Measurements from ENCODE around the gene ANP32A.

ANP32A gene

GRCh38 chr15:68819495-68820294 lies 1.0 kb downstream of the ANP32A start:
- peak; percentile 21 for DNase-seq (ENCODE audit: low read depth)

GRCh38 chr15:68818769-68819494 lies 1.8 kb downstream of the ANP32A start:
- DNase-seq (ENCODE audit: low read depth) = no peak

DNA sequence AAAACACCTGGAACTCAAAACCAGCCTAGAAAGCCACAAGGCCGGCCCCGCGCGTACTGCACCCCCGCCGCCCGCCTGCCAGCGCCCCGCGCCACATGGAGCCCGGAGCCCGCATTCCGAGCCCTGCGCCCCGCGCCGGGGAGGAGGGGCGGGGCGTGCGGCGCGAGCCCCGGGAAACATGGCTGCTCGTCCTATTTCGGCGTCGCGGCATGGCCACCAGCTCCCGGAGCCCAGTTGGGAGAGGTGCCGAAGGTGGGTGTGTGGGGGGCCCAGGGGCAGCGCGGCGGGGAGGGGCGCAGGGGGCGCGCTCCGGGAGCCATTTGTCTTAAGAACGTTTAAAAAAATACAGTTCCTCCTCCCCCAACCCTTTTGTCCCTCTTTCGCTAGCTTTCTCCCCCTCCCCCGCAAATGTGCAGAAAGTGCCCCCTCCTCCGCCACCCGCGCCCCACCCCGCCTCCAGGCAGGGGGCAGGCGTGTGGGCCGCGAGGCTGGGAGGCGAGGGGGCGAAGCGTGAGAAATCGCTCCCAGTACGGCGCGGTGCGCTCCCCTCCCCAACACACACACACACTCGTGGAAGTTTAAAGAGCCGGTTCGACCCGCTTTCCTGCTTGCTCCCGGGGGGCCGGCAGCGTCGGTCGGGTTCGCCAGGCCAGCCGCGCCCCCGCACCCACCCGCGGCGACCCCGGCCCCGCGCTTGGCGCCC lies 2.5 kb downstream of the ANP32A start:
- peak; percentile 42 for DNase-seq (ENCODE audit: low read depth)

- DNase-seq (ENCODE audit: low read depth) = peak; percentile 66
Measured at GRCh38 chr15:68817304-68818065, 3.2 kb downstream of the ANP32A start.

DNA sequence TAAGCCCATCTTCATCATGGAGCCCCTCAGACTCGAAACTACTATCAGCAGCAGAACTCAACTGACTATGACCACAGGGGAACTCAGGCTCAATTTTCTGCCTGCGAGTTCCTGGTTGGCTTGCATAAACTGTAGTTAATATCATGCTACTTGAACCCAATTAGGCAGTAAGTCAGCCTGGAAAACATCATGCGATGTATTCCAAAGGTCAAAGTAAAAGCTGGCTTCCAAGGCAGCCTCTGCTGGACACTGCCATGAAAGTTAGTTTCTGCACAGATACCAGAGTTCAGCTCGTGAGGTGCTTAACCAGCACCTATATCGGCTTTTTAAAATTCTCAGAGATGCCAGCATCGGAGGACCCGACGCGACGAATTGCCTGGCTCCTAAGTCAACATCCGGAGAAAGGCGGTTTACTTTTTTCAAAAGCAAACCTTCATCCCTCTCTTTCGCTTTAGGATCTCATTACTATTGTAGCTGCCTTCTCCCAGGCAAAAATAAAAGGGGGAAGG lies 3.8 kb downstream of the ANP32A start:
- no peak for DNase-seq (ENCODE audit: low read depth)

DNA sequence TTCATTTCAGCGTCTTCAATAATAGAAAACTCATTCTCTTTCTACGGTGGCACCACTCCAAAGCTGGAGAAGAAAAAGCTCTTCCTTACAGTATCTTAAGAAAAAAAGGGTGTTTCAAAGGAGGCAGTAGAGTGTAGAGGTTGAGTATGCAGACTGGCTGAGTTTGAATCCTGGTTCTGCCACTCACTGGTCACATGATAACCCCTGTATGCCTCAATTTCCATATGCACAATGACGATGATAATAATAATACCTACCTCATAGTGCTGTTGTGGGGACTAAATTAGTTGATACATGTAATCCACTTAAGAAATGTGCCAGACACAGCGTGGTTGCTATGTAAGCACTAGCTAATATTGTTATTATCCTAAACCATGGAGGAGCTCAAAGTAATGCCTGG lies 4.5 kb downstream of the ANP32A start:
- no peak for DNase-seq (ENCODE audit: low read depth)

GRCh38 chr15:68815598-68815997 lies 5.1 kb downstream of the ANP32A start:
- DNase-seq (ENCODE audit: low read depth) = no peak

- DNase-seq (ENCODE audit: low read depth) = no peak
Measured at GRCh38 chr15:68814596-68814995, 6.1 kb downstream of the ANP32A start.

GRCh38 chr15:68812597-68813431 lies 7.9 kb downstream of the ANP32A start:
- no peak for DNase-seq (ENCODE audit: low read depth)

DNA sequence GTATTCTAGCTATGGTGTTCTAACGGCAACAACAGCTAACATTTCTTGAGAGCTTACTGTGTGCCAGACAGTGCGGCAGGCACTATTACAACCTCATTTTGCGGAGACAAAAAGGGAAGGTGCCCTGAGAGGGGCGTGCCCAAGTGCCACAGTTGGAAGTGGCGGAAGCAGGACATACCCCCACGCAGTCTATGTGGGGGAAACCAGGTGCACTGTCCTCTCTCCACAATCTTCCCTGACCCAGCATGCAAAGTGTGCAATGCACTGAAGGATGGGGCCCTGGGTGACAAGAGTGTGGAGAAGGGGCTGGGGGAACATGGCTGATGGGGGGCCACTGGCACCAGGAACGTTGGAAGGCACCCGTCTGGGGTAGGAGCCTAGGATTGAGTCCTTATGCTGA lies 8.6 kb downstream of the ANP32A start:
- DNase-seq (ENCODE audit: low read depth) = no peak

DNA sequence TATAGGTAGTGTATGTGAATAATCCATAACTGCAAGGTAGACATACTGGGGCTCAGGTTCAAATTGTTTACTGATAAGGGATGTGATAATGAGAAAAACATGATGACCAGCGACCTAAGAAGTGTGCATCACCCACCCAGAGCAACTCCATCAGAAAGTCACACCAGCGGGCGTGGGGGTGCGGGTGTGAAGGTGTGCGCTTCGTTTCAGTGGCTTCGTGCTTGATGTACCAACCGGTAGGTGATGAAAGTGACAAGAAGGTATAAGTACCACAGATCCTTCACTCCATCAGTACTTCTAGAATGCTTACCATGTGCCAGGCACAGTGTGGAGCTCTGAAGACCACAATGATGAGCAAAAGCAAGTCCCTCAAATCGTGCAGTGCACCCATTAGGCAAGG lies 11.2 kb downstream of the ANP32A start:
- DNase-seq (ENCODE audit: low read depth) = no peak

DNA sequence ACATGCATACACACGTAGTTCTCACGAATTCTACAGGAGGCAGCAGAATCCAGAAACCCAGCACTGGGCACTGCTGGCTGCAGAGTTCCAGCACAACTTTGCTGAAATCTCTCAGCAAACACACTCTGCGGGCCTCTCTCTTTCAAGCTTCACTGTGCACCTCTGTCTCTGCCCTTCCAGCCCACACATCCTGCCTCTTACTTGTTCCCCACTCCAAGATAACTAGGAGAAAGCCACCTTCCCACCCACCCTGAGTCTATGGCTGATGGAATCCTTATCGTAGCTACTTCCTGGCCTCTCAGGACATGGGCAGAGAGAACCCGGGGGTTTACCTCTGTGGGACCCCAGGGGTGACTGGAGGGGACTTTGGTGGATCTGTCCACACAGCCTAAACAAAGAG lies 11.9 kb downstream of the ANP32A start:
- no peak for DNase-seq (ENCODE audit: low read depth)

DNA sequence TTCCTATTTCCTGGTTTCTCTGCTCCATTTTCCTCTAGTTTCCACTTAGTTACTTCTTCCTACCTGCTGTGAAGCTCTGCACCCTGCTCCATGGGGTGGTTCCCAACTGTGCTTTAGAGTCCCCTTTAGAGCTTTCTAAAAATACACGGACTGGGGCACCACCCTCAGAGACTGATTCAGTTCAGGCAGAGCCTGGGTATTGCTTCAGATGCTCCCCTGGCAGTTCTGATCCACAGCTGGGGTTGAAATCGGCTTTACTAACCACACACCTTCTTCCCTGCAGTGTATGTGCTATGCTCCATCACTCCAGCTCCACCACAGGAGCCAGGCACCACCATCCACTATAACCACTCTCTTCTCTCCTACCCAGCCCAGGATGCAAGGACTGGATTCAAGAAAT lies 12.6 kb downstream of the ANP32A start:
- no peak for DNase-seq (ENCODE audit: low read depth)

DNA sequence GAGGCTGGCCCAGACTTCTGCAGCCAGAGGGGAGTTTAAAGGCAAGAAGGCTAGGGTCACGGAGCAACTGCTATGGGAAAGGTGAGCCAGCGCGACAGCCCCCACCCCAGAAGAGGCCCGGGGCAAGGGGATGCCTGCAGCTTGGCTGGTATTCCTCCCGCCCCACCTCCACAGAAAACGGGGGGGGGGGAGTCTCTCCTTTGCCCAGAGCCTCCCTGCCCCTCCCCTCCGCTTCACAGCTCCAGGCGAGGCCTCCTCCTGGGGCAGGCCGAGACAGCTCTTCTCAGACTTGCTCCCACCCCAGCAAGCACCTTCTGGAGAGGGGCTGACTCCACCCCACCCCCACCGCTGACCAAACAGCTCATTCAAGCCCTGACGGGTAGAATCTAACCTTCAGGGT lies 13.4 kb downstream of the ANP32A start:
- DNase-seq (ENCODE audit: low read depth) = no peak

GRCh38 chr15:68806220-68807060 lies 14.3 kb downstream of the ANP32A start:
- no peak for DNase-seq (ENCODE audit: low read depth)

DNA sequence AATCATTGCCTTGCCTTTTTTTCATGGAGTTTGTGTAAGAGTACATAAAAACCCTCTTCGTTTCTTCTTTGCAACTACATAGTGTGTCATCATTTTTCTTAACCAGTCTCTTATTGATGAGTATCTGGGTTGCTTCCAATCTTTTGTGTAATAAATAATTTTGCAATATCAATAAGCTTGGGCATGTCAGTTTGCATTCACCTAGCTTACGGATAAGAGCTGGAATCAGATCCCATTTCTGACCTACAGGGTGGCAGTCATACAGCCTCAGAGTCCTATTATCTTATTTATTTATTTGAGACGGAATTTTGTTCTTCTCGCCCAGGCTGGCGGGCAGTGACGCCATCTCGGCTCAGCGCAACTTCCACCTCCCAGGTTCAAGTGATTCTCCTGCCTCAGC lies 18.3 kb downstream of the ANP32A start:
- no peak for DNase-seq (ENCODE audit: low read depth)

DNA sequence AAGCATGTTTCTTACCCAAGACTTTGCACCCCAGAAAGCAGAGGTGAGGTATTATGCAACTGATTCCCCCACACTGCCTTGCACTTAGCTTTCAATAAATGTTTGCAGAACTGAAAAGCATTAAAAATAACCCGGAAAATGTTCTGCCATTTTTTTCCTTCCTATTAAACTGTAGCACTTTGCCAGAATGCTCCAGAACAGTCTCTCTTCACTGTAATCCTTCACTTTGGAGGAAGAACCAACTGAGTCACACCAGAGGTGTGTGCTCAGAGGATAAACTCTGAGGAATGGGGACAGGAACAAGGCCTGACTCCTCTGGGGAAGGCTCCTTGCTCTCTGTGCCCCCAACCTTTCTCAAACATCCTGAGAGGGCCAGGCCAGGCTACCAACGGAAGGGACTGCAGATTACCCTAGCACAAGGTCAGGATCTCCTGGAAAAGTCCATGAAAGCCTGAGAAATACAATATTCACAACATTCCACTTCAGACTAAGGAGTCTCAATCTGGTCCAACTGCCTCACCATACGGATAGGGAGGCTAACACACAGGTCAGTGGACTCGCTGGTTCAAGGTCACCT lies 19.0 kb downstream of the ANP32A start:
- DNase-seq (ENCODE audit: low read depth) = no peak

- DNase-seq (ENCODE audit: low read depth) = no peak
Measured at GRCh38 chr15:68800875-68801274, 19.8 kb downstream of the ANP32A start.

DNA sequence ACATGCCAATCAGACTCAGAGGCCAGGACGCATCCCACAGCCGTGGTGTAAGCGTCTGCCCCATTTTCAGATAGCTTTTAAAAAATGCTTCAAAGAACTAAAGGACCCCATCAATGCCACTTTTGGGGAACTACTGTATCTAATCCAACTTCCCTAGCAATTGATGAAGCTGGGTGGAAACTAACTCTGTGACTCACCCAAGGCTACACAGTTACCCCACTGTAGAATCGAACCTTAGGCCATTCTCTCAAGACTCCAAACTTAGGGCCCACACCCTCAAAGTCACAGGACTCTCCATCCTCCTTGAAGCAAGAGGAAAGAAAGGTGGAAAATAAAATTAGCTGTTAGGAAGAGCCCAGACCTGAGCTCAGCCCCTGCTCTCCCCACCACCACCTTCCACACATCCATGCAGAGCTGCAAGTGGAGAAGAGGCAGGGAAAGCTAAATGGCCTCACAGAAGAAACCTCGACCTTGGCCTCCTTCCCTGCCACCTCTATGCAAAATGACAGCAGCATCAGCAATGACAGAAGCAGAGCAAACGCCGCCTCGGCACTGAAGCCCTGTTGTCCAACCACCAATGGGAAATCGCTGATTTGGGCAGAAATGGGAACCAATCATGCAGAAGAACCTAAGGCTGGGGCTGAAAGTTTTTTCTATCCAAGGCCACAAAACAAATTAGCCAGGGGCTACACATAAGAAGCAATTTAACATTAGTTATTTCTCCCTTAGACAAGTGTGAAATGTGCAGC lies 22.2 kb downstream of the ANP32A start:
- DNase-seq (ENCODE audit: low read depth) = no peak

Measured in stimulated activated CD8-positive, alpha-beta memory T cell treated with anti-CD3 and anti-CD28 coated beads, Interleukin-4, amount 100 ng/mL, for 24 hours (primary cell).